ENCODE results near the gene PLEKHO2.

PLEKHO2 gene

DNA sequence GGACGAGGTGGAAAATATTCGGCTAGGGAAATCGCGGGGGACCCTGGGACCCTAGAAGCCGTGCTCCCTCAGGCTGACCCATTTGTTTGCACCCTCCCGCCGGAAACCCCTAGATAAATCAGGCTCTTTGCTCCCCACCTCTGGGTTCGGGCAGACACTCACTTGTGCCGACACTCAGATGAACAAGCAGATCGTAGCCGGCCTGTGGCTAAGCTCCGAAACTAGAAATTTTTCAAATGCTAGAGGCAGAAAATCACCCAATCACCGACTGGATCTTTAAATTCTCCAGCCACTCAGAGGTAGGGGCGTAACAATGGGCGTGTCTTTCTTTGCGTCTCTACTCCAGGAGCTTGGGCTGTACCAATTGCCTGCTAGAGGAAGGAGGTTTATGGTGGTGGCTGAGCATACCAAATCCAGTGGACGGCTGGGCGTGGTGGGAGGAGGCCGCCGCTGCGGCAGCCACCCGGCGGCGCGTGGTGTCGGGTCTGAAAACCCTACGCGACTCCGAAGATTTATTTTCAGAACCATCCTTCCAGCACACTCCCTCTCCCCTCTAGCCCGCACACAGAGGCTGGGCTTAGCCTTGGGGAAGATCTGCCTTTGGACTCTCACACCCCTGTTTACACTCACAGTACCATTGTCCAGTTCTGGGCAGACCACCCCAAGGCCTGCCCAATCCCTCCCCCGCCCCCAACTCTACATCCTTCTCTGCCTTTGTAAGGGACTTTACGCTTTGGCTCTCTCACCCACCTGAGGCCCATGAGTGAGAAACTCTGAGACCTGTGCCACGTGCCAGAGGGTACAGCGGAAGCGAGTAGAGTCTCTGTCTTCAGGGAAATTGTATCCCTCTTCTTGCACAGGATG is 16.1 kb upstream of the PLEKHO2 start, which contains the start of gene PIF1:
TSS of gene PIF1 (minus strand) at position 217 of the 864 bp plus-strand sequence. CDS start 1,312 bp downstream, outside the sequence.
- DNase-seq (ENCODE audit: low read depth), result peak; percentile 74

DNA sequence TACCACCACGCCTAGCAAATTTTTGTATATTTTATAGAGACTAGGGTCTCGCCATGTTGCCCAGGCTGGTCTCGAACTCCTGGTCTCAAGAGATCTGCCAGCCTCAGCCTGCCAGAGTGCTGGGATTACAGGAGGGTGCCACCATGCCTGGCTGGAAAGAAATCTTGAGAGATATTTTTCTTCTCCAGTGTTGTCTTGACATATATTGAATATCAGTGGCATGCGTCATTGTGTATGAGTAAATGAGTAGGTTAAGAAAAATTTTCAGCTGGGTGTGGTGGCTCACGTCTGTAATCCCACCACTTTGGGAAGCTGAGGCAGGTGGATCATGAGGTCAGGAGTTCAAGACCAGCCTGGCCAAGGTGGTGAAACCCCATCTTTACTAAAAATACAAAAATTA is 12.7 kb upstream of the PLEKHO2 start:
- DNase-seq (ENCODE audit: low read depth), result no peak

DNA sequence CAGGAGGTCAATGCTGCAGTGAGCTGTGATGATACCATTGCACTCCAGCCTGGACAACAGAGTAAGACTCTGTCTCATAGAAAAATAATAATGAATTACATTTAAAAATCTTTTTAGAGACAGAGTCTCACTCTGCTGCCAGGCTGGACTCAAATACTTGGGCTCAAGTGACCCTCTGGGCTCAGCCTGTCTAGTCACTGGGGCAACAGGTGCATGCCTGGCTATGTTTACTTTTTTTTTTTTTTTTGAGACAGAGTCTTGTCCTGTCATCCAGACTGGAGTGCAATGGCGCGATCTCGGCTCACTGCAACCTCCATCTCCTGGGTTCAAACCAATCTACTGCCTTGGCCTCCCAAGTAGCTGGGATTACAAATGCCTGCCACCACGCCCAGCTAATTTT is 8.0 kb upstream of the PLEKHO2 start:
- no peak for DNase-seq (ENCODE audit: low read depth)

DNA sequence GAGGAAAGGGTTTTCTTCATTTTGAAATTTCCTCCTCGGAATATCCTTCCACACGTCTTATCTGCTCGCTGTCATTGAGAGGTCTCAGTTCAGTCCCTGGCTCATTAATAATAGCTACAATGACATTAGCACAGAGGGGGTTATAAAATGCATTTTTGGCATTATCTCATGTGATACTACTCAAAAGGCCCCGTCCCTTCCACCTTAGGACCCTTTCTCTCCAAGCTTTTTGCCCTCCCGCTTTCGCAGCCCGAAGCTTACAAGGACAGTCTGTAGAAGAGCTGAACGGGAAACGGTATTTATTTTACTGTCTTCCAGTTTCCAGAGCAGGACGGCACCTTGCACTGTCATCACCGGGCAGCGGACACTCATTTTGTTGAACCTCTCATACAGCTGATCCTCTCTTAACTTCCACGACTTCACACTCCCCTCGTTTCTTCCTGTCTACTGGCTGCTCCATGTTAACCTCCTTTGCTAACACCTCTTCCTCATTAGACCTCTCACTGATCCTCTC is 5.6 kb upstream of the PLEKHO2 start:
- DNase-seq (ENCODE audit: low read depth), result no peak

DNA sequence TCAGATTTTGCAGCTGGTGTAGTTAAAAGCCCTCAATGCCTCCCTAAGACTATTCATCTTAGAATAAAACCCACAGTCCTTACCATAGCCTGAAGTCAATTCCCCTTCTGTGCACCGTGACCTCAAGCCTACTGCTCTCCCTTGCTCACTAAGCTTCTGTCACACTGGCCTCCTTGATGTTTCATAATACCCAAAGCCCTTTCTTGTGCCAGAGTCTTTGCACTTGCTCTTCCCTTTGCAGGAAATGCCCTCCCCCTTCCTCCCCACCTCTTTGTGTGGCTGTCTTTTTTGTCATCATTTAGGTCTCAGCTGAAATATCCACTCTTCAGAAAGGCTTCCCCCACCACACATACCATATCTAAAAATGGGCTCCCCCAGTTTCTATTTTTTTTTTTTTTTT is 4.2 kb upstream of the PLEKHO2 start:
- no peak for DNase-seq (ENCODE audit: low read depth)

DNA sequence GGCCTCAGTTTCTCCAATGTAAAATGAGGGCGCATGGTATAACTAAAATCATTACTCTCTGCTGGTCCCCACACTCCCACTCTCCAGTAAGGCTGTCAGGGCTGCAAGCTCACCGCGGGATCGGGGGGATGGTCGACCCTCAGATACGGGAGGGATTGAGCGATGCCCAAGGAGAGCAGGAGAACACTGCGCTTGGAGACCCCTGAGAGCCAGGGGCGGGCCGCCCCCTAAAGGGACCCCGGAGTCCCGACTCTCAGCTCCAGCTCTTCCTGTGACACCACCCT is 713 bp upstream of the PLEKHO2 start:
- DNase-seq (ENCODE audit: low read depth), result no peak

DNA sequence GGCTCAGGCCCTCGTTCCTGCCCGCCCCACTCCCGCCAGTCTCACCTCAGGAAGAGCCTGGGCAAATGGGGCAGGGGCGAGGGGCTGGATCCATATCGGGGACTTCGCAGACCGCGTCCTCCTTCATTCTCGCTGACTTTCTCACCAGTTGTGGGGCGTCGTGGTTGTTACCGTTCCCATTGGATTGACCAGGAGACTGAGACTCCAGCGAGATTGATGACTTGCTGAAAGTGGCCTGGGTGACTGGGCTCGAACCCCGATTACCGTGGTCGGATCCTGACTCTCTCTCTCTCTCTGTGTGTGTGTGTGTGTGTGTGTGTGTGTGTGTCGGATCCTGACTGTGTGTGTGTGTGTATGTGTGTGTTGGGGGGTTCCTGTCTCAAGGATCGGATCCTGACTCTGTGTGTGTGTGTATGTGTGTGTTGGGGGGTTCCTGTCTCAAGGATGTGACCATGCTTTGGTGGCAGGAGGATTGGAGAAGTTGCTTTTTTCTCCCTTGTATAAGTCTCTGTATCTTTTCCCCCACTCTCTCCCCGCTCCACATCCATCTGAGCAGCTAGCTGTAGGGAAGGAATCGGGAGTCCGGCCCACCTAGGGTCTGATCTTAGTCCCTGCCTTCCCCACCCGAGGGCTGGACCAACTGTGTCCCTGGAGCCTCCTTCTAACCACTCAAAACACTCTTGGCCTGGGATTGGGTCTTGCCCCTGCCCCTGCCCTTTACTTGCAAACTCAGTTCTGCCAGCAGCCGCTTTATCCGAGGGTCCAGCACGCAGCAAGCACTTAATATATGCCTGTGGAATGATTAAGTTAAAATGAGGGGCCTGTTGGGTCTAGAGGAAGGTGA is 603 bp downstream of the PLEKHO2 start:
- no peak for DNase-seq (ENCODE audit: low read depth)

DNA sequence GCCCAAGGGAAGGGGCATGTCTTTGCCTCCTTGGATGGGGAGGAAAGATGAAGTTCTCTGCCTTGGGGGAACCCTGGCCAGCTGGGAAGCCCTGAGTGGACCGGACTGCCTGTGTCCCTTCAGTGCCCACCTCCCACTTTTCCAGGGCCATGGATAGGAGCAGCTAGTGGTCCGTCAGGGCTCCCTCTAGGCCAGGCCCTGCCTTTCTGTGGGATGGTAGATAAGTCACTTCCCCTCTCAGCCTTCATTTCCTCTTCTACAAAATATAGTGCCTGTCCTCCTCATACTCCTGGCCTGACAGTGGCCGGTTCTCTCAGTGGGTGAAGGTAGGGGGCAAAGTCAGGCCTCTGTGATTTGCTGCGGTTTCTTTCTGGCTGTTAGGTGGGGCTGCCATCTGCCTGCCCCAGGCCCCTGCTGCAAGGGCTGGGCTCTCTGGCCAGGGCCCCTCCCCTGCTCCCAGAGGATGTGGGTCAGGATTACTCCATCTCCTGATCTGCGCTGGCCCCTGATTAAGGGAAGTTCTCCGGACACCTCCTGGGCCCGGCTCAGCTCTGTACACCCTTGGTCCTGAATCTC is 1.4 kb downstream of the PLEKHO2 start:
- DNase-seq (ENCODE audit: low read depth), result no peak

DNA sequence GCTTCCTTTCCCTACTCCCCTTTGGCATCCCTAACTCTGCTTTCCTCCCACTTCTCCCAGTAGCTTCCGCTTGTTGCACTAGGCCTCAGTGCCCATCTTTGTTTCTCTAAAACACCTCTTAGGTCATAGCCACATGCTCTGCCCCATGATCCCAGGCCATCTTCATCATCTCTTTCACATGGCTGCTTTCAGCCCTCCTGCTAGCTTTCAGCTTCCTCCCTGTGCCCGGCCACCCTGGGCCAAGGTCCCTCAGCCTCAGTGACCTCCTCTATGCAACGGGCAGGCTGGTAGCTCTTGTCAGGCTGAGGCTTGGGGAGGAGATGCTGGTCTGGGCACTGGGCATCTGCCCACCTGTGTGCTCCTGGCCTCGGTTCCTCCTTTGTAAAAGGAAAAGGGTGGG is 2.3 kb downstream of the PLEKHO2 start:
- DNase-seq (ENCODE audit: low read depth), result no peak

DNA sequence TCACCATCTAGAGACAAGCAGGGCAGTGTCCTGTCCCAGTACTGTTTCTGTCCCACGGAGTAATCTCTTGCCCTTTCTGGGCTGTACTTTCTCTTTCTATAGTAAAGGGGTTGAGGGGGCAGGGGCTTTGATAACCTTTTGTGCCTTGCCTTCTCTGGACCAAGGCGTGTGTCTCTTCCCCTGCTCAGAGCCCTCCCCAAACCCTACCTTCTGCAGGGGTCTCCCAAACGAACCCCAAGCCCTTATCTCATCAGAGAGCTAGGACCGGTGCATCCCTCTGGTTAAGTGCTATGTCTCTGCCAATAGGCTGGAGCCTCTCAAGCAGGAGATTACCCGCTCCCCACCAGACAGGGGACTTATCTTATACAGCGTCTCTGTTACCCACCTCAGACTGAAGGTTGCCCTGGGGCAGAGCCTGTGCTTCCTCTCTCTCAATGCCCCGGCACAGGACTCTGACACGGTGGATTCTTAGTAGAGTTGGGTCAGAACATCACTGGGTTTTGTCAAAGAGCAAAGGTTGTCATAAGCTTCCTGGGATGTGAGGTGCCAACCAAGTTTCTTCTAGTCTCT is 2.9 kb downstream of the PLEKHO2 start:
- DNase-seq (ENCODE audit: low read depth), result no peak

DNA sequence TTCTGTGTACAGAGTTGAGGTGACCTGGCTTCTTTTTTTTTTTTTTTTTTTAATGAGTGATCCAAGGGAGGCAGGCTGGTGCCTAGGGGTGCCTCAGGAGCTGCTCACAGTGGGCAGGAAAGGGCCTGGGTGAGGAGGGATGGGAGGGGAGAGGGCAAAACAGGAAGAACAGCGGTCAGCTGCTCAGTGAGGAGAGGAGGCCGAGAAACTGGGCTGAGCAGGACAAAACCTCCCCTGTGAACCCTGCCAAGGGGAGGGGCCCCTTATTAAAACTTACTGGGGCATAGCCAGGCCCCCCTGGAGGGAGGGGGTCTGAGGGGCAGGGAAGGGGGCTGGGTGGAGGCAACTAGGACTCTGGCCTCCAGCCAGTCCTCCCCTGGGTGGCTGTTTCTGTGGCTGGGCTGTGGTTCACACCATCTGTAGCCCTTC is 3.5 kb downstream of the PLEKHO2 start:
- DNase-seq (ENCODE audit: low read depth), result no peak

DNA sequence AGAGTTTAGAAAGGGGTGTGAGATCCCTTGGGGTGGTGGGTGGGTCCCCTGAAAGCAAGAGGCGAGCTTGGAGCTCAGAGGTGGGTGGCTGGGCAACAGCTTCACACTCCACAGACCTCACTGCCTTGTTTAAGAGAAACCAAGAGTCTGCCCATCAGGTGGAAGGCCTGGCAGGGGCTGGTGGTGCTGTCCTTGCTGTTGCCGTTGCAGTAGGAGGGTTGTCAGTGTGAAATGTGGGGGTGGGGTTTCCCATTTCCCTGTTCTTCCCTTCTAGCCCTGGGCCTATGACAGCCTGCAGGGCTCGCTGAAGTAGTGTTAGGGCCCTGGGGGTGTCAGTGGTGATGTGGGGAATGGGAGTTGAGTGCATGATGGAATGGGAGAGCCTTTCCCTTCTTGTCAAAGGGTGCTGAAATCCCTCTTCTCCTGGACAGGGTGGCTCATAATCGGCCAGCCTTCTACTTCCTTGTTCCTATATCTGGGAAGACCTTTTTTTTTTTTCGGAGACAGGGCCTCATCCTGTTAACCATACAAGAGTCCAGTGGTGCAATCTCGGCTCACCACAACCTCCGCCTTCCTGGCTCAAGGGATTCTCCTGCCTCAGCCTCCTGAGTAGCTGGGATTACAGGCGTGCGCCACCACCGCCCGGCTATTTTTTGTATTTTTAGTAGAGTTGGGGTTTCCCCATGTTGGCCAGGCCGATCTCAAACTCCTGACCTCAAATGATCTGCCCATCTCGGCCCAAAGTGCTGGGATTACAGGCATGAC is 4.3 kb downstream of the PLEKHO2 start:
- no peak for DNase-seq (ENCODE audit: low read depth)

DNA sequence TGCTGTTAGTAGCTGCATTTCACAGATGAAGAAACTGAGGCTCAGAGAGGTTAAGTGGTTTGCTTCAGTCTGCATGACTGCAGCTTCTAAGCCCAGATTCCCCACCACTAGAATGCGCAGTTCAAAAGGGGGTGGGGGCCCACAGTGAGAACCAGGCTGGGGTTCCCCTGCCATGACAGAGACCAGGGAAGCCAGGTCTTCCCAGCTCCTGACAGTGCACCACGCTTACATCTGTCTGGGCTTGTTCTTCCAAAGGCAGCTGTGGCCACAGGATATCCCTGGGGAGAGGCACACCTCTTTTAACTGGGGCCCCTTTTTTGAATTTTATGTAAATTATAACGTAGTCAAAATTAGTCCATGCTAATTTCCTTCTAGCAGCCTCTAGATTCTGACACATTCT is 5.3 kb downstream of the PLEKHO2 start:
- DNase-seq (ENCODE audit: low read depth), result no peak

DNA sequence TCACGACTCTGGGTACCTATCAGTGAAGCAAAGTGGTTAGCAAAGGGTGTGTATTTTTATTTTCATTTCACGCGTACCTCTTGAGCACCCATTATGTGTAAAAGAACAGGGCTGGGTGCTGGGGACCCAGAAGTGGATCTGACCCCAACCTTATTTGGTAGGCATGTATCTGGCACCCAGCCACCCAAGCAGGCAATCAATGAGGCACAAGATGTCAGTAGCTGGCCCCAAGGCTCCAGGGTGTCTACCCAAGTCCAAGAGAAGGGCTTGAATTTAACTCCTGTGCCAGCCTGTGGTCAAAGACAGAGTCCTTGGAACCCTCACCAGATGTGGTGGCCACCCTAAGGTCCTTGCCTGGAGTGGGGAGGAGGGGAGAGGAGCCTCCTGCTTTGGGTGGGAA is 5.7 kb downstream of the PLEKHO2 start:
- no peak for DNase-seq (ENCODE audit: low read depth)

DNA sequence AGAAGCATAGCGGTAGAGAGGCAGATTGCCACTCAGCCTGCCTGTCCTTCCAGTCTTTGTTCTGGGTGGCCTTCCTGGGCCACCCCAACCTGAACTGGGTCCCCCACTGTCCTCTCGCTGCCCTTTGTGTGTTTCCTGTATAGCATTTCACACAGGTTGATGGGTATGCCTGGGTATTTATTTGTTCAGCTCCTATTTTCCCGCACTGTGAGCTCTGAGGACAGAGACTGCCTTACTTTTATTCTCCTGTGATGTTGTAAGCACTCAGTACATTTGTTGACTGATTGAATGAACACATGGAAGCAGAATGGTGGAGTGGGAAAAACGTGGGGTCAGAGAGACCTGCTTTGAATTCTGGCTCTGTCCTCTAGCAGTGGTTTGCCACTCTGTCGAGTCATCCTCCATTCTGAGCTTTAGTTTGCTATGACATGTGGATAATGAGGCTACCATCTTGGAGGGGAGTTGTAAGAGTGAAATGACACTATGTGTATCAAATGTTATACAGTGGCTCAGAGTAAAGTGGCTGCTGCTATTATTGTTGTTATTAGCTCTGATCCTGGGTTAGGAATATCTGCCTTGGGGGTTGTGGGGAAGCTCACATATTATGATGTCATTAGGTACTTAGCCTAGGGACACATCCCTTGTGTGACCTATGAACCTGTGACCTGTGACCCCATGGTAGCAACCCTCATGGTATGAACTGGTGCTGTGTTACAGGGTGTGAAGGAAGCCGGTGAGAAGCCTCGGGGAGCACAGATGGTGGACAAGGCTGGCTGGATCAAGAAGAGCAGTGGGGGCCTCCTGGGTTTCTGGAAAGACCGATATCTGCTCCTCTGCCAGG is 6.4 kb downstream of the PLEKHO2 start:
- no peak for DNase-seq (ENCODE audit: low read depth)

DNA sequence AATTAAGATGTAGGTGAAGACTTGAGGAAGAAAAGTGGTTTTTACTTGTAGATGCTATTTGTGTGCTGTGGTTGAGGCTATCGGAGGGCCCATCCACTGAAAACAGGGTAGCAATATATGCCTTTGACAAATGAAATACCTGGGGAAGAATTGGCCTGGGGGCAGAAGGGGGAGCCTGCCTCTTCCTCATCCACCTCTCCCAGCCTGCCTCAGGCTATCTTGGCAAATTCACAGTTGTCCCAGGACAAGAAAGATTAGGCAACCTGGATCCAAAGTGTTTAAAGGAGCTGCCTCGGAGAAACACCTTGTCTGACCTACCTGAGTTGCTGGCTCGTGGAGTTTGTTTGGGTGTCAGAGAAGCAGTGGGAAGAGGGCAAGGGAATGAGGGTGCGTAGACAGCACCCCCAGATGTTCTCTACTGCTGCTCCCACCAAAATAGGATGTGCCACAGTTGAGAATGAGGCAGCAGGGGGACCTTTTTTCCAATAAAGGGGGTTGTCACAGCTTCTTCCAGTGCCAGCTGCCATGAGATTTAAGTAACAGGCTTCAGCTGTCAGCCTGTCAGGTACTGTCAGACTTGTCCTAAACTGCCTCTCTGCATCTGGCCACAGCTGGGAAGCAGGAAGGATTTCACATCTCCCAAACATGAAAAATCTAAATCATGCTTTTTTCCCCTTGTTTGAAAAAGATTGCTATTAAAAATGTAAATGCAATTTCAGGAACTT is 9.2 kb downstream of the PLEKHO2 start:
- no peak for DNase-seq (ENCODE audit: low read depth)

DNA sequence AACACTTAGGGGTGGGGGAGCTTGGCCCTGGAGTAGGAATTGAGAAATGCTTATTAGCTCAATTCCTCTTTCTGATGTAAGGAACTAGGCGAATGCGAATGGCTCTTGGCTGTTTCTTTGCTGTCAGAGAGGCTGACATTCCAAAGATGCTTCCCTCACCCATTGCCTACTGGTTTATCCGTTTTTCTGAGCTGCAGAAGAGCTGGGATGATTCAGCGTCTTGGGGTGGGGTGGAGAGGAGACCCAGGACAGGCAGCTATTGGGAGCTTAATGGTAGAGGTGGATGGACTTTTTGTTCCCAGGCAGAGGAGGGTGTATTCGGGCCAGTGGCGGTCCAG is 9.8 kb downstream of the PLEKHO2 start:
- DNase-seq (ENCODE audit: low read depth), result no peak

DNA sequence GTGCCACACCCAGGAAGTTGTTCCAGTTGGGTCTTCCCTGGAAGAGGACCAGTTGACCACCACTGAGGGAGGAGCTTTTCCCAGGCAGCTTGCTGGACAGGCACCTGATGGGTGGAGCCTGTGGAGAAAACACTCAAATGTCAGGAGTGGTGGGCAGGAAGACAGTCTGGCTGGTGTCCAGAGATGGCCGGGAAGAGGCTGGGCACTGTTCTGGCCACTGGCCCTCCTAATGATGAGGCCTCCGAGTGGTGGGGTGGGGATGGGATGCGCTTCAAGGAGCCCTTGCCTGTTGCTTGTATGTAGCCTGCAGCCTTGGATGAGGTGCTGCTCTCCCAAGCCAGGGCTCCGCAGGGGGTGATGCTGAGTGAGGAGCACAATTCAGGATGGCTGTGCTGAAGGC is 12.3 kb downstream of the PLEKHO2 start:
- DNase-seq (ENCODE audit: low read depth), result no peak

DNA sequence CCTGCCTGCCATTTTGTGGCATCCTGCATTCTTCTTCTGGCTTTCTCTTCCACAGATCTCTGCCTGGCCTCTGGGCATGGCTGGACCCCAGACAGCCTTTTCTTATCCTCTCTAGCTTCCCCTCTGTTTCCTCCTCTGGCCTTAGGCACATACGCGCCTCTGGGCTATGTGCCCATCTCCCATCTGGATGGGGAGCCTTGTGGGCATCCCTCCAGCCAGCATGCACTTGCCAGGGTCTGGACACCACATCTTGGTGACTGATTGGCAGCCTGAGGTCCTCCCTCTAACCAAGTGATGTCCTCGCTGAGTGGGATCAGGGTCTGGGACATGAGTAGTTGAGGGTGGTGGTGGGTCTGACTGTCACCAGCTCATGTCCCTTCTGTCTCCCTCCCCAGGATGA is 12.8 kb downstream of the PLEKHO2 start:
- no peak for DNase-seq (ENCODE audit: low read depth)
